Bronchial epithelial cell (primary cell): ENCODE measurements around the gene PDE4B. TPM values are rescaled to one million over a fixed set of nuclear protein-coding genes. Genes with fewer than 3 reads are reported as not detected.

Source experiments
- DNase-seq: peaks from one replicate; pipeline ENCODE4 v3.0.0-alpha.2; 2010; ENCODE audit warnings: low read depth
- FAIRE-seq: peaks from 2 replicates; lab custom pipeline; 2011; peaks lifted over from hg19 to GRCh38; lab: Jason Lieb, UNC
- H3K27me3 ChIP-seq: 2 replicates; pipeline ENCODE4 v1.5.1; 2011; ENCODE audit warnings: low read length; ENCODE audit not compliant: control insufficient read depth, insufficient read depth
- H3K36me3 ChIP-seq: 2 replicates; pipeline ENCODE4 v1.5.1; 2011; ENCODE audit warnings: low read length; ENCODE audit not compliant: control insufficient read depth, insufficient read depth
- H3K4me3 ChIP-seq: 2 replicates; pipeline ENCODE4 v1.5.1; 2011; ENCODE audit warnings: mild to moderate bottlenecking, low read depth, low read length, control low read depth
- total RNA-seq: library from RNA; depleted of rRNA; stranded (reverse); fragments of >200 nt; gene quantifications from 2 replicates; pipeline ENCODE4 v1.2.1, GENCODE V29; 2014
- TF ChIP-seq, protein P1 (sequence below): IDR thresholded peaks from 2 replicates; pipeline ENCODE4 v1.5.1; 2011; ENCODE audit warnings: mild to moderate bottlenecking, moderate library complexity, low read length, control low read depth, inconsistent platforms; ENCODE audit not compliant: insufficient read depth, severe bottlenecking

Gene PDE4B
- 0.26 TPM in 1 of 2 replicates, not detected in the other for total RNA-seq

DNA sequence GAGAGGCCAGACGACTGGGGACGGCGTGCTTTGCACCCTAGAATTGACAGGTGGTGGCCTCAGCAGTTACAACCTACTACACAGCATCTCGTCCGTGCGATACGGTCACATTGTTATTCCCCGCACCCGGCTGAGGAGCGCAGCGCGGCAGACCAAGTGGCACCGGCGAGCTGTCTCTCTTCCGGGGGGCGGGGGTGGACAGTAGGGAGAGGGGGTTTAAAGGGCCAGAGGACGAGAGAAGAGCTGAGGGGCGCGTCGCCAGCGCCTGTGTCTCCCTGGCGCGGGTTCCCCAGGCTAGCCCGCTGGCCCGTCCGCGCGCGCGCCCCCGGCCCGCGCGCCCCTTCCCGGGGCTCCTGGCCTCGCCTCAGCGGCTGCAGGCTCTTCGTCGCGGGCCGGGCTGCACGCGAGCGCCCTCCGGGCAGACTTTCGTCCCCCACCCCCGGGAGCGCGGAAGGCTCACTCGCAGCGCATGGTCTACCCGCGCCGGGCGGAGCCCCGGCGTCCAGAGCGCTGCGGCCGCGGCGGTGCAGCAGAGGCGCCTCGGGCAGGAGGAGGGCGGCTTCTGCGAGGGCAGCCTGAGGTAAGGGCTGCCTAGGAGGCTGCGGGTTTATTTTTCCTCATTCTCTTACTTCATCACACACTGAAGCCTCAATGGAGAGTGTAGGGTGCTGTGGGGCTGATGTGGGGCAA is at the start of gene PDE4B:
Gene PDE4B, plus strand, starts transcription at position 227 of the 690 bp plus-strand sequence.
- DNase-seq: no peak
- Histone ChIP-seq H3K36me3 (no peaks in the 10 kb centered on the region), H3K27me3 (peaks cover 17% of the 10 kb centered on the region), H3K4me3 (no peak within 1 kb of the TSS)
- TF ChIP-seq, protein P1, sequence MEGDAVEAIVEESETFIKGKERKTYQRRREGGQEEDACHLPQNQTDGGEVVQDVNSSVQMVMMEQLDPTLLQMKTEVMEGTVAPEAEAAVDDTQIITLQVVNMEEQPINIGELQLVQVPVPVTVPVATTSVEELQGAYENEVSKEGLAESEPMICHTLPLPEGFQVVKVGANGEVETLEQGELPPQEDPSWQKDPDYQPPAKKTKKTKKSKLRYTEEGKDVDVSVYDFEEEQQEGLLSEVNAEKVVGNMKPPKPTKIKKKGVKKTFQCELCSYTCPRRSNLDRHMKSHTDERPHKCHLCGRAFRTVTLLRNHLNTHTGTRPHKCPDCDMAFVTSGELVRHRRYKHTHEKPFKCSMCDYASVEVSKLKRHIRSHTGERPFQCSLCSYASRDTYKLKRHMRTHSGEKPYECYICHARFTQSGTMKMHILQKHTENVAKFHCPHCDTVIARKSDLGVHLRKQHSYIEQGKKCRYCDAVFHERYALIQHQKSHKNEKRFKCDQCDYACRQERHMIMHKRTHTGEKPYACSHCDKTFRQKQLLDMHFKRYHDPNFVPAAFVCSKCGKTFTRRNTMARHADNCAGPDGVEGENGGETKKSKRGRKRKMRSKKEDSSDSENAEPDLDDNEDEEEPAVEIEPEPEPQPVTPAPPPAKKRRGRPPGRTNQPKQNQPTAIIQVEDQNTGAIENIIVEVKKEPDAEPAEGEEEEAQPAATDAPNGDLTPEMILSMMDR: no peak
- FAIRE-seq: no peak

DNA sequence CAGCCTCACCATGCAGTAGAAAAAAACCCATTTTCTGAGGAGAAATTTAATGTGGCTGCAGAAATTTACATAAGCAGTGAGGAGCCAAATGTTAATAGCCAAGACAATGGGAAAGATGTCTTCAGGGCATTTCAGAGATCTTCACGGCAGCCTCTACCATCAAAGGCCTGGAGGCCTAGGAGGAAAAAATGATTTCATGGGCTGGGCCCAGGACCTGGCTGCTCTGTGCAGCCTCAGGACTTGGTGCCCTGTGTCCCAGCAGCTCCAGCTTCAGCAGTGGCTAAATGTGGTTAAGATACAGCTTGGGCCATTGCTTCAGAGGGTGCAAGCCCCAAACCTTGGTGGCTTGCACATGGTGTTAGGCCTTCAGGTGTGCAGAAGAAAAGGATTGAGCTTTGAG is 48.0 kb upstream of the PDE4B start:
- no peak for DNase-seq
- no peak for FAIRE-seq
- TF ChIP-seq, protein P1: no peak
- Histone ChIP-seq H3K36me3 (no peaks in the 10 kb centered on the region), H3K27me3 (no peaks in the 10 kb centered on the region), H3K4me3 (no peak overlapping the region)

DNA sequence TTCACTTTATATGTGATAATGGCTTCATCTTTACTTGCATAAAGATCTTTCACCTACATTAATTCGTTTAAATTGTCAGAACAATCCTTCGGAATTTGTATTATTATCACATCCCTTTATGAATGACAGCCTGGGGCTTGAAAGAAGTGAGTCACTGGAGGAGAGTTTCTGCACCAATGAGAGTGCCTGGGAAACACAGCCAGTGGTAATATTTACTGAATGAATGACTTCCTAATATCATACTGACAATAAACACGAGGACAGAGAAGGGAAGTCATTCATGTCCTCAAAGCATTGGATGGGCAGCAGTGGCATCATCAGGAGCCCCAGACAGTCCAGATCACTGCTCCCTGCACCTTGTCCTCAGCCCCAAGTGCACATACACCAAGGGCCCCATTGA is 40.7 kb upstream of the PDE4B start:
- no peak overlapping the region for H3K4me3 ChIP-seq
- no peaks in the 10 kb centered on the region for H3K27me3 ChIP-seq
- TF ChIP-seq, protein P1: no peak
- no peaks in the 10 kb centered on the region for H3K36me3 ChIP-seq
- DNase-seq (peak; percentile 21), FAIRE-seq (no peak)

DNA sequence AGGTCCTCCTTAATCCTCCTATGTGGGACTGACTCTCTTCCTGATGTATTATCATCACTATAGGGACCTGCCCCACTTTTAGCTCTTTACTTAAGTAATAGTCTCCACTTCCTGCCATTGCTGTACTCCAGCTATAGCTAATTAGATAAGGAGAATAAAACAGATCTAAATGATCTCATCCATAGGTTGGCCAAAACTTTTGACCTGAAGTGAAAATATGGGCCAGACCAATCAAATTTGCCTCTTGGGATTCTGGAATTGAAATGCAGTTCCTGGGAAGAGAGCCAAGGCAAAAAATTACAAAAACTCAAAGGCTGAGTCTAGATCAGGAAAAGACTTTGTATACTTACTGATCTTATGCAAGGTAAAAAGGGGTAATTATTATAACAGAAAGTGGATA is 36.1 kb upstream of the PDE4B start:
- FAIRE-seq (no peak), DNase-seq (no peak)
- Histone ChIP-seq H3K27me3 (no peaks in the 10 kb centered on the region), H3K4me3 (no peak overlapping the region), H3K36me3 (no peaks in the 10 kb centered on the region)
- TF ChIP-seq, protein P1: no peak

DNA sequence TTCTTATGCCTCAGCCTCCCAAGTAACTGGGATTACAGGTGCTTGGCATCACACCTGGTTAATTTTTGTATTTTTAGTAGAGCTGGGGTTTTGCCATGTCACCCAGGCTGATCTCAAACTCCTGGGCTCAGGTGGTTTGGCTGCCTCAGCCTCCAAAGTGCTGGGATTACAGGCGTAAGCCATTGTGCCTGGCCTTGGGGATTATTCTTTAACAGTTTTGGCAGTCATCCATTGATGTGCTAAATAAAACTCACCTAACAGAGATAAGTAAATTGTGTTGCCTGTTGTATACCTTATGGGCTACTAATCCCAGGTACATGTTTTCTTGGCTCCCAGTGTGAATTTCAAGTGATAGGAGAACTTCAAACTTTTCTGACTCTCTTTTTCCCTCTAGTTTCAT is 35.2 kb upstream of the PDE4B start:
- no peaks in the 10 kb centered on the region for H3K27me3 ChIP-seq
- no peak overlapping the region for H3K4me3 ChIP-seq
- TF ChIP-seq, protein P1: no peak
- FAIRE-seq (no peak), DNase-seq (no peak)
- no peaks in the 10 kb centered on the region for H3K36me3 ChIP-seq

DNA sequence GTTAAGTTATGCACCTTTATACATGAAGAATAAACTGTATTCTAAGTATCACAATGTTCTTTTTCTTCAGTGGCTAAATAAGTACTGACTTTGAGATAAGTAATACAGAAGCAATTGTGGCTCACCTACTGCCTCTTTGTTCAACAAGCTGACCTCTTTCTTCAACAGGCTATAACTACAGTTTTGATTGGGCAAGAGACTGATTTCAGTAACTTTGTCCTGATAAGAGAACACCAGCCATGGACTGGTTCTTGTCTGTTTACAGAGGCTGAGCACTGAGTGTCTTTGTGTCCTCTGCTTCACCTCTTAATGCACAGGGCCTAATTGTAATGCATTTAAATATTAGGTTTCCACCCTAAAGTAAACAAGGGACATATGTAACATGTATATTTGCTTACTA is 34.6 kb upstream of the PDE4B start:
- Histone ChIP-seq H3K4me3 (no peak overlapping the region), H3K36me3 (no peaks in the 10 kb centered on the region), H3K27me3 (no peaks in the 10 kb centered on the region)
- no peak for DNase-seq
- no peak for FAIRE-seq
- TF ChIP-seq, protein P1: no peak
